ENCODE measurements around the gene TRAPPC1.

The TRAPPC1 gene

DNA sequence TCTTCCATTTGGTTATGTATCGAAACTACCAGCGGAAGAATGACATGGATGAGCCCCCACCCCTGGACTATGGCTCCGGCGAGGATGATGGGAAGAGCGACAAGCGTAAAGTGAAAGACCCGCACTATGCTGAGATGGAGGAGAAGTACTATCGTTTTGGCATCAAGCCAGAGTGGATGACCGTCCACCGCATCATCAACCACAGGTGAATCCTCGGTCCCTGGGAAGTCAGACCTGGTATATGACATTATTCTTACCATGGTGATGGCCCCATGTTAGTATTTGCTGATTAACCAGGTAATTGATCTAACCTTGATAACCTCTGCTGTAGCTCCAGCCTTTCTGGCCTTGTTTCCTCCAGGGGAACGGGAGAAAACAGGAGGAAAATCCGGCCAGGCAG, 34.7 kb downstream of the TRAPPC1 start:
- DNase-seq, result no peak

GRCh38 chr17:7894866-7895265, 36.9 kb downstream of the TRAPPC1 start:
- no peak for DNase-seq

DNA sequence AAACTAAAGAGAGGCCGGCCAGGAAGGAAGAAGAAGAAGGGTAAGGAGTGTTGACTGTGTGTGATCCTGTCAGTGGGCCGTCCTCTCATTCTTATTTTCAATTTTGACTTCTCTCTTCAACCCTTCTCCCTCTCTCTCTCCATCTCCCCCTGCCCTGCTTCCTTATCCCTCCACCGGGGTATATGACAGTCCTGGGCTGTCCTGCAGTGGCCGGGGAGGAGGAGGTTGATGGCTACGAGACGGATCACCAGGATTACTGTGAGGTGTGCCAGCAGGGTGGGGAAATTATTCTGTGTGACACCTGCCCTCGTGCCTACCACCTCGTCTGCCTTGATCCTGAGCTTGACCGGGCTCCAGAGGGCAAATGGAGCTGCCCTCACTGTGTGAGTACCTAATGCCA, 37.5 kb downstream of the TRAPPC1 start:
- DNase-seq, result no peak

DNA sequence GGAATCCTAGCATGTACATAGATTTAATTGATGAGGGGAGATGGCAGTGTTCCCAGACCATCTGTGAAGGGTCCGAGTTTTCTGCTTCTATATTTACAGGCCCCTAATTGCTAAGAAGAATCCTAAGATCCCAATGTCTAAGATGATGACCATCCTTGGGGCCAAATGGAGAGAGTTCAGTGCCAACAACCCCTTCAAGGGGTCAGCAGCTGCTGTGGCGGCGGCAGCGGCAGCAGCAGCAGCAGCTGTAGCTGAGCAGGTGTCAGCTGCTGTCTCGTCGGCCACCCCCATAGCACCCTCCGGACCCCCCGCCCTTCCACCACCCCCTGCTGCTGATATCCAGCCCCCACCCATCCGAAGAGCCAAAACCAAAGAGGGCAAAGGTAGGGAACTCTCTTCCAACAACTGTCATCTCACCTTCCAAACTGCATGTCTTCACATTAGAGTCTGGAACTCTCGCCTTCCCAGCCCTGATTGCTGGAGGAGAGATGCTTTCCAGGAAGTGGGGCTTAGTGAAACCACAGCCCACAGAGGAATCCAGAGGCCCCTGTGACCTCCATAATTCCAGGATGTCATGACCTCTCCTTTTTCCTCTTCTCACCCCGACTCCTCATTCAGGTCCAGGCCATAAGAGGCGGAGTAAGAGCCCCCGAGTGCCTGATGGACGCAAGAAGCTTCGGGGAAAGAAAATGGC, 38.4 kb downstream of the TRAPPC1 start:
- DNase-seq, result no peak

- peak; percentile 67 for DNase-seq
These were observed 42.4 kb downstream of the TRAPPC1 start for GRCh38 chr17:7889166-7889955.

- no peak for DNase-seq
These were observed 43.4 kb downstream of the TRAPPC1 start, which contains the start of gene CHD3 for GRCh38 chr17:7888184-7888920. Gene CHD3 (plus strand): TSS chr17:7888789. CDS start chr17:7889001, 212 bp downstream.

DNA sequence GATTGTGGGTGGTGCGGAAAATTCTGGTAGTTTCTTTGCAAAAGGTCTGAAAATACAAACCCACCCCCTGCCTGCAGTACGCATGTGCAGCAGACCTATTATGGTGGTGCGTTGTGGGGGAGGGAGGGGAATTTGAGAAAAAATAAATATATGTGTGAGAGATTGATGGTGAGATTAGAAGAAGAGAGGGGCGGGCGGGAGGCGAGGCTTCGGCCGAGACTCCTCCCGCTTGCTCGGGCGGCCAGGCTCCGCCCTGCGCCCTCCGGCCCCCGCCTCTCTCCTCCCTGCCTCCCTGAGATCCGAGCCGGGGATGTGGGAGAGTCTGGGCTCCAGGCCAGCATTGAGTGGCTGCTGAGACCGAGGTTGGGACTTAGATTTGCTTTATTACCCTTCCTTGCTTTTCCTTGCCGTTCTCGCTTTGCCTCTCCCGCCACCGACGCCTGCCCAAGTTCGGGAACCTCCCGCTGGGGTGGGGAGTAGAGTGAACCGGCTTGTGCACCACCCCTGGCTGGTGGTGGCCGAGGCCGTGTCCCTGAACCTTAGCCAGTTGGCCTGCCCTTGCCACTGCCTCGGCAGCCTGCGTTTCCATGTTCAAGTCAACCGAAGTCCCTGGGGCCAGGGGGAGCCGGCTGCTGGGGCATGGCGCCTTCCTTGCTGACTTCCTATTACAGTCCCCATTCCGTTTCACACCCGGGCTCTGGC, 44.1 kb downstream of the TRAPPC1 start:
- DNase-seq, result peak; percentile 95

DNA sequence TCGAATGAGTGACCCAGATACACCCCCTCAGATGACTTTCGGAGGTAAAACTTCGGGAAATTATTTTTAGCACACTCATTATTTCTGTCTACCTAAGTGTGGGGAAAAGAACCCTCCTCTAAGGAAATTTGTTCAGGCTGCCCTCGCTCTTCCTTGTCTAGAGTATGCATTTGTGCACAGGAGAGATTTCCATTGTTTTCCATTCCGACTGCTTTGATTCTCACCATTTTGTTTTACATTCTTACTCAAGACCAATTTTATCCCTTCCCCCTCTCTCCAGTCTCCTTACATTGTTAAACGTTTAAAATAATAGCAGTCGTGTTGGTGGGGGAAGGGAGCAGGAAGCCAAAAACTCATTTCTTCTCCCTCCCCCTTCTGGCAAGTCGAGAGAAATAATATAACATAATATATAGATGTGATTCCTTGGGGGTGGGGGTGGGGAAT, 44.7 kb downstream of the TRAPPC1 start:
- no peak for DNase-seq

DNA sequence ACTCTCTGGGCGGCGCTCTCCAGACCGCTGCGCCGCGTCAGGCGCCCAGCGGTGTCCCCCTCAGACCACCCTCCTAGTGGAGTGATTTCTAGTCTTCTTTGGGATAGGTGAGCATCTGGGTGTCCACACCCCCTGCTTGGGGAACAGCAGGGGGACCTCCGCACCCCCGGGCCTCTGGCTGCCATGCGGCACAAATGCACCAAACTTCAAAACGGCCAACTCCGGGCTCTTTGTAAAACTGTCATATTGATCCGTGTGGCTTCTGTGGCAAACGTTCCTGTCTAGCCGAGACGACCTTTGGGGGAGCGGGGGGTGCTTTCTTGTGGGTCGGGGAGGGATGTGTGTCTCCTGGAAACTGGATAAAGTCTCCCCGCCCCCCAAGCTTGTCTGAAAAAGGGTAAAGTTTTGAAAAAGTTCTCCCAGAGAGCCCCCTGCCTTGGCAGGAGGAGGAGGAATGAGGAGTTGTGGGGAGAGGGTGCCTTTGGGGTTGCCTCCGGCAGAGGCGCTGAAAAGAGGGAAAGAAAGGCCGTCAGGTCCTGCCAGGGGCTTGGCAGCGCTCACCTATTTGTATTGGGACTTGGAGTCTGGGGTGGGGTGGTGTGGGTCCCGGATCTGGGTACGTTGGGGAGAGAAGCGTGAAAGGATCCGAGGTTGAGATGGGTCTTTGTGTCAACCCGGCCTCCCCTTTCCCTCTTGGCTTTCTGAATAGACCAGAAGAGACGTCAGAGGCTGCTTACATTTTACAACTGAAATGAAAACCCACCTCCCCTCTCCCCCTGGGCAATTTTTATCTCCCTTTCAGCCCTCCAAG, 45.3 kb downstream of the TRAPPC1 start:
- peak; percentile 74 for DNase-seq

- DNase-seq, result peak; percentile 55
These were observed 46.1 kb downstream of the TRAPPC1 start for GRCh38 chr17:7885367-7886226.

- peak; percentile 39 for DNase-seq
These were observed 47.0 kb downstream of the TRAPPC1 start for GRCh38 chr17:7884581-7885366.

GRCh38 chr17:7883781-7884386, 47.9 kb downstream of the TRAPPC1 start:
- peak; percentile 45 for DNase-seq

DNA sequence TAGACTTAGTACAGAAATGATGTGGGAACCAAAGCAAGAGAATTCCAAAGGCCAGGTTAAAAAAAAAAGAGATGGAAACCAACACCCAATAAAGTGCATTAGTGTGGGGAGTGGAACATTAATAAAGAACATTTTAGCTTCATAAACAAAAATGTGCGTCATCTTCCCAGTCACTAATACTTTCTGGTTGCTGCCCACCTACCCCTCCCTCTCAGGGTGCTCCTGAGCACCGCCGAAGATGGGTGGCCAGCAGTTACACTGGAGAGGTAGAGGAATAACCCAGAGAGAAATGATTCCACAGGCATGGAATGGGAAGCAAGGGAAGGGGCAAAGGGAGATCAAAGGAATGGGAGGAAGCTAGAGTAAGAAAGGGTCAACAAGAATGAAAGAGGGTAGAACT, 49.1 kb downstream of the TRAPPC1 start:
- no peak for DNase-seq

DNA sequence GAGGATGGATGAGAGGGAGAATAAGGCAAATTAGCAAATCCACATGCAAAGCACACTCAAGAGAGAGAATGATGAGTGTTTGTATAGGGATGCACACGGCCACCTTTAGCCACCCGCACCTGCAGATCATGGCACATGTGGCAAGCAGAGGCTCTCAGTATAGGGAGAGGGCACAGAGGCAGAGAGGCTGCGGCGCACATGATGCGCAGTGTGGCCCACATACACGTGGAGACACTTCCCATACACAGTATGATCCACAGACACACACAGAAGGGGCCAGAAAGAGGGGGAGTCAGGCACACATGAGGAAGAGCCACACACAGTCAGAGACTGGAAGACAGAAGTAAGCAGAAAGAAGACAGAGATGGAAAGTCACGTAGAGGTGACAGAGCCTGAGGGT, 49.7 kb downstream of the TRAPPC1 start:
- no peak for DNase-seq

DNA sequence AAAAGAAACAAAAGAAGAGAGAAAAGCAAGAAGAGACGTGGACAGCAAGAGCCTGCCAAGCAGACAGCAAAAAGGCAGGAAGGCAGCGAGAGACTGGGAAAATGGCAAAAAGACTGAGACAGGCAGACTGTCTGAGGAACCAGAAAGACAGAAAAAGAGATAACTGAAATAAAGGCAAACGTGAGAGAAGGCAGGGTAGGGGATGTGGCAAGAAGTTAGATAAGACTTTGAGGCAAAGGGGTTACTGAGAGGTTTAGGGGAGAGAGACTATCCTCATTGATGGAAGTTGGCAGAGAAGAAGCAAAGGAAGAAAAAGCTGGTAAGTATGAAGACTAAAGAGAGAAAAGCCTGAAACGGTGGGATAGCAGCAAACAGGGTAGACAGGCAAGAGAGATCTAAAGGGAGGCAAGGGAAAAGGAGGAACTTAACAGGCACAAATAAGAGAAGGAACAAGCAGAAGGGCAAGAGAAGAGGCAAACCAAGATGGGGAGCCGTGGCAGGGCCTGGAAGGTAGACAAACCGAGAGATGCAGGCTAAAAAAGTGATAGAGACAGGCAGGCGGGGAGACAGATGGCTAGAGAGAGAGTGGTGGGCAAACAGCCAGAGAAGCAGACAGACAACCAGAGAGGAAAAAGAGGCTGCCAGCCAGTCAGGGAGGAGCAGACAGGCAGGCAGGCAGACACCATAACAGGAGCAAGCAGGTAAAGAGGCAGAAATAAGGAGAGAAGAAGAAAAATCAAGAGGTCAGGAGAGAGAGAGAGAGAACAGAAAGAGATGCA, 50.3 kb downstream of the TRAPPC1 start:
- no peak for DNase-seq

Measured in CD4-positive, alpha-beta T cell treated with Interleukin-15 for 1 hour (primary cell).